HG03520 (cell line): Measurements from ENCODE around the gene ZNF557.
A peak's percentile ranks its signal among the peaks of the same experiment; 100 is the strongest.
"Not testable (repeated sequence)": the region's sequence is repeated elsewhere in the genome, so short reads cannot be mapped to it uniquely, and the experiment has no call there.

Experiments
- ATAC-seq: cut with Tn5 transposase; IDR thresholded peaks from one replicate; pipeline ENCODE4 v1.9.1; 2021; ENCODE audit warnings: mild to moderate bottlenecking, moderate library complexity; ENCODE audit not compliant: unreplicated experiment

ZNF557 gene

GRCh38 chr19:7069042-7069903 lies at the start of gene ZNF557:
Gene ZNF557, plus strand, starts transcription at chr19:7069703. Its CDS starts 5,372 bp downstream, at chr19:7075075.
- ATAC-seq, result peak; percentile 85

DNA sequence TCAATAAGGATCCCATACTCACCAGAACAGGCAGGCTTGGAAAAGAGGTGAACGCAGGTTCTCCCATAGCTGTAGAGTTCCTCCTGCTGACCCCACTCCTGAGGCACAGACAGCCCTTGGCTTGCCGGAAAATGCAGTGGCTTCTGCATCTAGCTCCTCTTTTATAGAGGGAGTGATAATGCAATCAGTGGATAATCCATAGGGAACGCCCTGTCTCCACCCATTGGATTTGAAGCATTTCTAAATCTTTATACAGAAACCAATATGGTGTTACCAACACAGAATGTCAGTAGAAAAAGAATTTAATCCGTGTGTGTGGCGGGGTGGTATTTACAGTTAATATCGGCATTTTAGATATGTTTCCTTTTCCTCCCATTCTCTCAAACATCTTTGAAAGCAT lies 48.2 kb upstream of the ZNF557 start, which contains the start of gene MBD3L2B:
TSS of gene MBD3L2B (minus strand) at position 101 of the 400 bp plus-strand sequence. CDS start at position 67, 34 bp downstream.
- ATAC-seq, result not testable (repeated sequence)

DNA sequence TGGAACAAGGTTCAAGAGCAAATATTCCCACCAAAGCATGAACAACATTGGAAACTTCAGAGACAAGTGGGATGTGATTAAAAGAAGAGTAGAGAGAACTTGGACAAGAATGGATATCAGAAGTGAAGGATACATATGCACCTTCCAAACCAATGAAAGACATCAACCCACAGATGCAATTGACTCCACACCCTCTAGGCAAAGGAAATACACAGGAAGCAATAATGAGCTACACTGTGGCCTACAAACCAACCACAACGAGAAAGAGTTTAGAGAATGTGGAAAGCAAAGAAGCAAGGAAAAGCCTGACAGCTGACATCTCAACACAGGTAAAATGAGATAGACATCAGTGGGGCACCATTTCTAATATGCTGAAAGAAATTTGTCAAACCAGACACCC lies 40.7 kb upstream of the ZNF557 start:
- ATAC-seq, result not testable (repeated sequence)

DNA sequence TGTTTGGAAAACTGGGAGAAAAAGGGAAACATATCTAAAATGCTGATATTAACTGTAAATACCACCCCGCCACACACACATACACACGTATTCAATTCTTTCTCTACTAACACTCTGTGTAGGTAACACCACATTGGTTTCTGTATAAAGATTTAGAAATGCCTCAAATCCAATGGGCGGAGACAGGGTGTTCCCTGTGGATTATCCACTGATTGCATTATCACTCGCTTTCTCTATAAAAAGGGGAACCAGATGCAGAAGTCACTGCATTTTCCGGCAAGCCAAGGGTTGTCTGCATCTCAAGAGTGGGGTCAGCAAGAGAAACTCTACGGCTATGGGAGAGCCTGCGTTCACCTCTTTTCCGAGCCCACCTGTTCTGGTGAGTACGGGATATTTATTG lies 39.2 kb upstream of the ZNF557 start, which contains the start of gene MBD3L5:
TSS of gene MBD3L5 (plus strand) at position 301 of the 400 bp plus-strand sequence. CDS start at position 335, 34 bp downstream.
- ATAC-seq, result not testable (repeated sequence)

- ATAC-seq, result not testable (repeated sequence)
These were observed 29.4 kb upstream of the ZNF557 start, which contains the start of gene MBD3L4 for GRCh38 chr19:7040079-7040478. Gene MBD3L4, minus strand, starts transcription at chr19:7040179. Its CDS starts 35 bp downstream, at chr19:7040144.

DNA sequence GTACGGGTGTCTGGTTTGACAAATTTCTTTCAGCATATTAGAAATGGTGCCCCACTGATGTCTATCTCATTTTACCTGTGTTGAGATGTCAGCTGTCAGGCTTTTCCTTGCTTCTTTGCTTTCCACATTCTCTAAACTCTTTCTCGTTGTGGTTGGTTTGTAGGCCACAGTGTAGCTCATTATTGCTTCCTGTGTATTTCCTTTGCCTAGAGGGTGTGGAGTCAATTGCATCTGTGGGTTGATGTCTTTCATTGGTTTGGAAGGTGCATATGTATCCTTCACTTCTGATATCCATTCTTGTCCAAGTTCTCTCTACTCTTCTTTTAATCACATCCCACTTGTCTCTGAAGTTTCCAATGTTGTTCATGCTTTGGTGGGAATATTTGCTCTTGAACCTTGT lies 27.9 kb upstream of the ZNF557 start:
- not testable (repeated sequence) for ATAC-seq

DNA sequence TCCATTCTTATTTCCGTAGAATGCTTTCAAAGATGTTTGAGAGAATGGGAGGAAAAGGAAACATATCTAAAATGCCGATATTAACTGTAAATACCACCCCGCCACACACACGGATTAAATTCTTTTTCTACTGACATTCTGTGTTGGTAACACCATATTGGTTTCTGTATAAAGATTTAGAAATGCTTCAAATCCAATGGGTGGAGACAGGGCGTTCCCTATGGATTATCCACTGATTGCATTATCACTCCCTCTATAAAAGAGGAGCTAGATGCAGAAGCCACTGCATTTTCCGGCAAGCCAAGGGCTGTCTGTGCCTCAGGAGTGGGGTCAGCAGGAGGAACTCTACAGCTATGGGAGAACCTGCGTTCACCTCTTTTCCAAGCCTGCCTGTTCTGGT lies 20.5 kb upstream of the ZNF557 start, which contains the start of gene MBD3L2:
TSS of gene MBD3L2 (plus strand) at position 301 of the 400 bp plus-strand sequence. CDS start at position 354, 53 bp downstream.
- ATAC-seq, result not testable (repeated sequence)

DNA sequence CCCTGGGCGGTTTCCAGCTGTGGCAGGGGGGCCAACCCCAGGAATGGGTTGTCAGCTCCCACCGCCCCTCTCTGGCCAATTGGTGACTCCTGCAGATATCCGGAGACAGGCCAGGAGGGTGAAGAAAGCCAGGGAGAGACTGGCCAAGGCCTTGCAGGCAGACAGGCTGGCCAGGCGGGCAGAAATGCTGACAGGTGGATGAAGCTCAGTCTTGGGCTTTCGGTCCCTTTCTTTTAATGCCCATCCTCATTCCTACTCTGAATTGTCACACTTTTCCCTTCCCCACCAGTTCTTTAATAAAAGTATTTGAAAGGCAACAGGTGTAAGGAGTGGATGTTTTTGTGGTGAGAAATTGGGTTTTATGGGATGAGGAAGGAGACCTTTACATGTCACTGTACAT lies 18.1 kb upstream of the ZNF557 start:
- not testable (repeated sequence) for ATAC-seq

DNA sequence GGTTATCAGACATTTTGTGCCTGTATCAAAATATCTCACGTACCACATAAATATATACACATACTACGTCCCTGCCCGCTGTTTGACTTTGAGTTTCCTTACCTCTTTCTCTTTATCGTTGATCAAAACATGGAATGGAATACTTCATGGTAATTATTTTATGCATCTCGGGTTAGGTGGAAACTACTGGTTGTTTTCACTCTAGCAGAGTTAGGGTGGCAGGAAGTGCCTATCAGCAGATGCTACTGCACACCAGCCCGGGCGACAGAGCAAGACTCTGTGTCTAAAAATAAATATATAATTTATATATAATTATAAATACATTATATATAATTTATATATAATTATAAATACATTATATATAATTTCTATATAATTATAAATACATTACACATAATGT lies 16.6 kb upstream of the ZNF557 start:
- not testable (repeated sequence) for ATAC-seq

GRCh38 chr19:7054635-7055368 lies 14.7 kb upstream of the ZNF557 start:
- ATAC-seq, result not testable (repeated sequence)

- ATAC-seq, result not testable (repeated sequence)
These were observed 13.8 kb upstream of the ZNF557 start for GRCh38 chr19:7055679-7056078.

DNA sequence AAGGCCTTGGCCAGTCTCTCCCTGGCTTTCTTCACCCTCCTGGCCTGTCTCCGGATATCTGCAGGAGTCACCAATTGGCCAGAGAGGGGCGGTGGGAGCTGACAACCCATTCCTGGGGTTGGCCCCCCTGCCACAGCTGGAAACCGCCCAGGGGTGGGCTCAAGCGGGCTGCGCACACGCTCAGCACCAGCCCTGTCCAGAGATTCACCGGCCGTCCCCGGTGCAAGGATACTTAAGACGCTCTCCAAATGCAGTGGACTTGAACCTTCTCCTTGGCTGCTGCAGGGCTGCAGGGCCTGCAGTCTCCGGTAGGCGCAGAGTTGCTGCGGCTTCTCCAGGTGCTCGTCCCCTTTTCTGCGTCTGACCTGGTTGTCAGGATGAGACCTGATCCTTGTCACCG lies 13.1 kb upstream of the ZNF557 start:
- not testable (repeated sequence) for ATAC-seq

- ATAC-seq, result not testable (repeated sequence)
These were observed 10.9 kb upstream of the ZNF557 start, which contains the start of gene MBD3L3 for GRCh38 chr19:7058576-7058975. Gene MBD3L3, minus strand, starts transcription at chr19:7058676. Its CDS starts 71 bp downstream, at chr19:7058605.

DNA sequence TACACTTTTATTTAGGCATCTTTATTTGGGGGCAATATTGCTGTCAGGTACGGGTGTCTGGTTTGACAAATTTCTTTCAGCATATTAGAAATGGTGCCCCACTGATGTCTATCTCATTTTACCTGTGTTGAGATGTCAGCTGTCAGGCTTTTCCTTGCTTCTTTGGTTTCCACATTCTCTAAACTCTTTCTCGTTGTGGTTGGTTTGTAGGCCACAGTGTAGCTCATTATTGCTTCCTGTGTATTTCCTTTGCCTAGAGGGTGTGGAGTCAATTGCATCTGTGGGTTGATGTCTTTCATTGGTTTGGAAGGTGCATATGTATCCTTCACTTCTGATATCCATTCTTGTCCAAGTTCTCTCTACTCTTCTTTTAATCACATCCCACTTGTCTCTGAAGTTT lies 9.5 kb upstream of the ZNF557 start:
- not testable (repeated sequence) for ATAC-seq

GRCh38 chr19:7063339-7063738 lies 6.2 kb upstream of the ZNF557 start:
- ATAC-seq, result no peak

- no peak for ATAC-seq
These were observed 5.6 kb upstream of the ZNF557 start for GRCh38 chr19:7063764-7064418.

DNA sequence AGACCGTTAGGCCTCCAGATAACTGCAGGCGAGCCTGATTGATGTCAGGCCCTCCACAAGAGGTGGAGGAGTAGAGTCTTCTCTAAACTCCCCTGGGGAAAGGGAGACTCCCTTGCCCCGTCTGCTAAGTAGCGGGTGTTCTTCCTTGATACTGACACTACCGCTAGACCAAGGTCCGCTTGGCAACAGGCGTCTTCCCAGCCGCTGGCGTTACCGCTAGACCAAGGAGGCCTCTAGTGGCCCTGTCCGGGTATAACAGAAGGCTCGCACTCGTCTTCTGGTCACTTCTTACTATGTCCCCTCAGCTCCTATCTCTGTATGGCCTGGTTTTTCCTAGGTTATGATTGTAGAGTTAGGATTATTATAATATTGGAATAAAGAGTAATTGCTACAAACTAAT lies 2.4 kb upstream of the ZNF557 start:
- not testable (repeated sequence) for ATAC-seq

DNA sequence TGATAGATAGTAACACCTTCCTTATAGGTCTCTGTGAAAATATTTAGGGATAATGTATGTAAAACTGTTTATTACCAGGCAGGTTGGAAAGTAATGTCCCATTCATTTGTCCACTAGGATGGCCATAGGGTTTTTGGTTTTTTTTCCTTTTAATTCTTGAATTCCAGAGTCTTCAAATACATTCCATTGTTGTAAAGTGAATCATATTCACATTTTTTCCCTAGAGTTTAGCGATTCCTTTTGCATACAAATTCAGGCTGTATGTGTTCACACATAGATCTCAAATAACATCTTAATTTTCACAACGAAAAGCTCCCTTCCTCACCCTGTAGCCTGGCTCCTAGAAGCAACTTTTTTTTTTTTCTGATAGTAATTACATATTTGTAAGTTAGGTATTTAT lies 1.8 kb upstream of the ZNF557 start:
- no peak for ATAC-seq

DNA sequence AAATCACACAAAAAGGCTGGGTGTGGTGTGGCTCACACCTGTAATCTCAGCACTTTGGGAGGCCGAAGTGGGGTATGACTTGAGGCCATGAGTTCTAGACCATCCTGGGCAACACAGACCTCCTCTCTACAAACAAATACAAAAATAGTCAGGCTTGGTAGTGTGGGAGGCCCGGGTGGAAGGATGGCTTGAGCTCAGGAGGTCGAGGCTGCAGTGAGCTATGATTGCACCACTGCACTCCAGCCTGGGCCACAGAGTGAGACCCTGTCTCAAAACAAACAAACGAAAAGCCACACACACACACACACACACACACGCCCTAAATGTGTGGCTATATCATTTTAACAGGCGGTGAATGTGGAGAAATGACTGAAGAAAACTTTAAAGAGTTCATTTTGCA lies 904 bp upstream of the ZNF557 start:
- ATAC-seq, result no peak

- no peak for ATAC-seq
These were observed 362 bp downstream of the ZNF557 start for GRCh38 chr19:7069904-7070226.

- no peak for ATAC-seq
These were observed 3.0 kb downstream of the ZNF557 start for GRCh38 chr19:7072541-7072940.
